HEK293T (cell line): ENCODE results near the gene AKIRIN2.

ENCODE experiments used
- CTCF ChIA-PET: fragments of 350-600 bp; formaldehyde crosslinking; extraction: SDS; loops from one replicate; lab custom pipeline; 2021; ENCODE audit warnings: antibody characterized with exemption, inconsistent platforms; lab: Yijun Ruan, JAX
- POLR2A ChIA-PET: fragments of 350-600 bp; formaldehyde crosslinking; extraction: SDS; loops from one replicate; lab custom pipeline; 2020; ENCODE audit warnings: antibody characterized with exemption, inconsistent platforms; lab: Yijun Ruan, JAX
- DNase-seq: peaks from one replicate; pipeline ENCODE4 v3.0.0; 2012; ENCODE audit warnings: mixed read lengths; ENCODE audit errors: extremely low spot score
- ARNT ChIP-seq: fragments of 450-650 bp; IDR thresholded peaks from 2 replicates; pipeline ENCODE4 v1.6.1; 2017; ENCODE audit warnings: mild to moderate bottlenecking
- BHLHE40 ChIP-seq: fragments of 450-650 bp; IDR thresholded peaks from 2 replicates; pipeline ENCODE4 v1.6.1; 2016; ENCODE audit warnings: mild to moderate bottlenecking, moderate library complexity, borderline replicate concordance
- CTBP1 ChIP-seq: fragments of 450-650 bp; IDR thresholded peaks from 2 replicates; pipeline ENCODE4 v1.6.1; 2016; ENCODE audit warnings: borderline replicate concordance
- ELF4 ChIP-seq: fragments of 450-650 bp; IDR thresholded peaks from 2 replicates; pipeline ENCODE4 v1.6.1; 2017; ENCODE audit warnings: antibody characterized with exemption
- FOXA1 ChIP-seq: fragments of 450-650 bp; IDR thresholded peaks from 2 replicates; pipeline ENCODE4 v1.6.1; 2016; ENCODE audit warnings: mild to moderate bottlenecking
- FOXK2 ChIP-seq: fragments of 450-650 bp; IDR thresholded peaks from 2 replicates; pipeline ENCODE4 v1.6.1; 2016; ENCODE audit warnings: mild to moderate bottlenecking
- FOXM1 ChIP-seq: fragments of 450-650 bp; IDR thresholded peaks from 2 replicates; pipeline ENCODE4 v1.6.1; 2017; ENCODE audit warnings: mild to moderate bottlenecking, borderline replicate concordance
- HDGF ChIP-seq: fragments of 450-650 bp; IDR thresholded peaks from 2 replicates; pipeline ENCODE4 v1.6.1; 2017; ENCODE audit warnings: antibody characterized with exemption, borderline replicate concordance
- L3MBTL2 ChIP-seq: fragments of 450-650 bp; conservative IDR thresholded peaks from 2 replicates; pipeline ENCODE4 v1.6.1; 2016; ENCODE audit warnings: mild to moderate bottlenecking
- LEF1 ChIP-seq: fragments of 450-650 bp; IDR thresholded peaks from 2 replicates; pipeline ENCODE4 v1.6.1; 2017; ENCODE audit warnings: mild to moderate bottlenecking, borderline replicate concordance
- NFRKB ChIP-seq: fragments of 450-650 bp; IDR thresholded peaks from 2 replicates; pipeline ENCODE4 v1.6.1; 2016; ENCODE audit warnings: mild to moderate bottlenecking, moderate library complexity
- PKNOX1 ChIP-seq: fragments of 450-650 bp; IDR thresholded peaks from 2 replicates; pipeline ENCODE4 v1.6.1; 2016
- SP1 ChIP-seq: fragments of 450-650 bp; IDR thresholded peaks from 2 replicates; pipeline ENCODE4 v1.6.1; 2017
- SUZ12 ChIP-seq: fragments of 450-650 bp; IDR thresholded peaks from 2 replicates; pipeline ENCODE4 v1.6.1; 2016; ENCODE audit warnings: mild to moderate bottlenecking
- TARDBP ChIP-seq: fragments of 450-650 bp; IDR thresholded peaks from 2 replicates; pipeline ENCODE4 v1.6.1; 2016
- ZNF384 ChIP-seq: fragments of 450-650 bp; IDR thresholded peaks from 2 replicates; pipeline ENCODE4 v1.6.1; 2016

Gene AKIRIN2

DNA sequence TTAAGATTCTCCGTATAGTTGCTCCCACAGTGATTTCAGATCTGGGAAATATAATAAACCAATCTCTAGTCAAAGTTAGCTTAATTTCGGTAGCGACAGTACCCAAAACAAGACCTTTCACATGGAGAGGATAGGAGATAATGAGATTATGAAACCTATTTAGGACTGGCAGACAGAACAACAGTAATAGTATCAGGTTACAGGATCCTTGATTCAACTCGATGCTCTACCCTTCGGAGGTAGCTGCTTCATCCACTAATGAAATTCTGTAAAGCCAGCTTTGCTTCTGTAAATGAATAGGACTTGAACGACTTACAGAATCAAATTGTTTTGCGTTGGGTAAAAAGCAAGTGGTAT, 534 bp upstream of the AKIRIN2 start:
- TF ChIP-seq SUZ12: no peak
- no peak for TF ChIP-seq PKNOX1
- no peak for TF ChIP-seq SP1
- TF ChIP-seq ZNF384: no peak; the same call in 1 of the 2 replicates
- TF ChIP-seq NFRKB: no peak
- no peak; the same call in 1 of the 2 replicates for TF ChIP-seq L3MBTL2
- no peak for TF ChIP-seq TARDBP
- TF ChIP-seq CTBP1: no peak
- TF ChIP-seq BHLHE40: no peak
- no peak for TF ChIP-seq ARNT
- TF ChIP-seq HDGF: no peak
- no peak for TF ChIP-seq FOXM1
- no peak for TF ChIP-seq FOXK2
- TF ChIP-seq FOXA1: no peak
- no peak for TF ChIP-seq ELF4
- no peak for TF ChIP-seq LEF1
- POLR2A ChIA-PET: interaction anchor here (0.6 to 1.8 kb wide), 23 partner anchors 10 to 897 kb away, joined by 3 to 8 read pairs (median 4); partner anchors contain the start of gene SLC35A1
- CTCF ChIA-PET: interaction anchor here (1.2 kb wide), 2 partner anchors 129 to 623 kb away, joined by 3 to 4 read pairs; no protein-coding TSS in a partner anchor
- no peak for DNase-seq

- POLR2A ChIA-PET: interaction anchor here (1.1 to 1.8 kb wide), 15 partner anchors 8 to 229 kb away, joined by 3 to 8 read pairs (median 4); partner anchors contain the start of gene SLC35A1
- CTCF ChIA-PET: no interaction called here
- TF ChIP-seq ARNT: no peak
- no peak for TF ChIP-seq CTBP1
- no peak for TF ChIP-seq TARDBP
- no peak for TF ChIP-seq FOXM1
- TF ChIP-seq ELF4: no peak
- TF ChIP-seq FOXK2: no peak
- TF ChIP-seq PKNOX1: no peak
- no peak for TF ChIP-seq NFRKB
- TF ChIP-seq HDGF: no peak
- no peak for TF ChIP-seq L3MBTL2
- no peak for TF ChIP-seq SUZ12
- no peak for TF ChIP-seq FOXA1
- no peak for TF ChIP-seq BHLHE40
- no peak for DNase-seq
These were observed 723 bp downstream of the AKIRIN2 start for GRCh38 chr6:87701344-87701675.

DNA sequence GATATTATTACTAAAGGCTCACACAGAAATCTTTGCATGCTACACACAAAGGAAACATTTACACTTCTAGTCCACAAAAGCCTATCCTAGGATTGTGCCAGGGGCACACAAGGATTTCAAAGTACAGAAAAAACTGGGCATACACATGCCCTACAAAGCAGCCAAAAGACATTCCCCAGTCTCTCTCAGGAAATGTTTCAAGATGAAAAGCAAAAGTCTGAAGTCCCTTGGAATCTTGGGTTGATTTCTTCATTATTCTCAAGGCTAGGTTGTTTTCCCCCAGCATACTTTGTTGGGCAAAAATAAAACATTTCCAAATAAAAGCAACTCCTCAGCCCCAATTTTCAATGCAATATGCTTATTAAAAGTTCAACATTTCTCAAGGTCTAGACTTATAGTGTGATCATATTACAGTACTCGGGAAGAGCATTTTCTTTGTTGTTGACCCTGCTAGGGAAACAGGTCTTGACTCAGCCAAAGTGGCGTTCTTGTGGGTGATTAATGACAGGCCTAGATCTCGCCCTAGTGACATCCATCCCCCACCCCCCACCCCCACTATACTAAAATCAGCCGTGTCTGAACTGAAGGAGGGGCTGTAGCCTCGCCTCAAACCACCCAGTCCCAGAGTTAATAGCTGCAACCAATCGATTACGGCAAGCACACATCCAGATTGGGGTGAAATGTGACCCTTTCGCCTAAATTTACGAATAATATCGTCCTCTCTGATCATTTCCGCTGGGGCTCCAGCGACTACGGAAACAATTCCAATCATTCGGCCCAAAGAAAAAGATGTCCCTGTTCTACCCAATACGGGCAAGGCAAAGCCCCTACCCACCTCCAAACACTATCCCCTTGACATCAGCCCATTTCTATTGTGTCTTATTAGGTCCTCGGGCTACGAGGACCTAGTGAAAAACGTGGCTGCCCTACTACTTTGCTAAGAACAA, 1.4 kb downstream of the AKIRIN2 start:
- peak; percentile 53 for DNase-seq
- TF ChIP-seq PKNOX1 (peak; percentile 95), BHLHE40 (no peak)
- POLR2A ChIA-PET: interaction anchor here (1.1 to 1.5 kb wide), 3 partner anchors 21 to 131 kb away, joined by 3 to 4 read pairs (median 3); partner anchors contain the start of genes ORC3 and RARS2
- CTCF ChIA-PET: interaction anchor here (1.9 kb wide), 1 partner anchor 13 kb away, joined by 5 read pairs; no protein-coding TSS in a partner anchor

DNA sequence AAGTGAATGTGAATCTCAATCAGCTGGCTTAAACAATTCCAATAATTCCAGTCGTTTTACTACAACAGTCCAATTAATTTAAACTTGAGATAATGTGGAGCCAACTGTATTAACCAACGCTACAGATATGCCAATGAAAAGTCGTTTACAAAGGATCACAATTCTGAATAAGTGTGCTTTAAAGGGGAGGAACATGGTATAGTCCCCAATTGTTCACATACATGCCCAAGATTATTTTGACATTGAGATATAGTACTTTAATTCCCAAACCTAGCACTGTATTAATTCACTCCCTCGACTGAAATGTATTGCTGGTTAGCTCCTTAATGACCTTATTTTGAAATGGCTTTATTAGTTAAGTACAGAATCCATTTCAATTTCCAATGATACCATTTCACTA, 2.5 kb downstream of the AKIRIN2 start:
- DNase-seq: no peak
- no peak for TF ChIP-seq LEF1
- no peak for TF ChIP-seq ZNF384
- TF ChIP-seq HDGF: no peak
- no peak for TF ChIP-seq ELF4
- no peak for TF ChIP-seq NFRKB
- no peak for TF ChIP-seq ARNT
- no peak for TF ChIP-seq CTBP1
- no peak for TF ChIP-seq FOXA1
- TF ChIP-seq FOXK2: no peak
- TF ChIP-seq BHLHE40: no peak
- no peak for TF ChIP-seq TARDBP
- no peak for TF ChIP-seq FOXM1
- TF ChIP-seq L3MBTL2: no peak
- TF ChIP-seq PKNOX1: no peak
- no peak for TF ChIP-seq SUZ12
- no peak for TF ChIP-seq SP1
- CTCF ChIA-PET: interaction anchor here (1.9 kb wide), 1 partner anchor 12 kb away, joined by 5 read pairs; no protein-coding TSS in a partner anchor
- POLR2A ChIA-PET: interaction anchor here (0.7 to 1.6 kb wide), 3 partner anchors 110 to 291 kb away, joined by 3 read pairs; partner anchors contain the start of genes ORC3 and RARS2

DNA sequence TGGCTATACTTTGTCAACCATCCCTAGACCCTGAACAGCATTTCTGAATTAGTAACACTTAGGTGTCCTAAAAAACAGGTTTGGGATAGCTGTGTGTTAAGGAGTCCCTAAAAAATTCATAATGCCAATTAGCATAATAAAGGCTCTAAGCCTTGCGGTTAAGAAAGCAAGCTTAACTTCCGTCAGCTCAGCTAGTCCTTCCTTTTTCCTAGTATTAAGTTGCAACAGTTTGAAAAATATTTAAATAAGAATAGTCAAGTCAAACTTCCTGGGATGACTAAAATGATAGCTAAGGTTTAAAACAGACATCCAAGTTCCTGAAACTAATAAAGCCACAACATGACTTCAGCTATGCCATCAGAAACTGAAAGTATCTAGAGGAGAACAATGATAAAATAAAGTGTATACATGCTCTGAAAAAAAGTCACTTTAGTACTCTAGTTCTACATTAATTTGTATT, 3.5 kb downstream of the AKIRIN2 start:
- no peak for TF ChIP-seq CTBP1
- TF ChIP-seq FOXM1: no peak
- TF ChIP-seq LEF1: no peak
- no peak for TF ChIP-seq BHLHE40
- no peak for TF ChIP-seq FOXK2
- no peak for TF ChIP-seq PKNOX1
- TF ChIP-seq SP1: no peak
- no peak for TF ChIP-seq ZNF384
- TF ChIP-seq L3MBTL2: no peak
- no peak for TF ChIP-seq SUZ12
- TF ChIP-seq ARNT: no peak
- TF ChIP-seq ELF4: no peak
- TF ChIP-seq FOXA1: no peak
- no peak for TF ChIP-seq TARDBP
- TF ChIP-seq NFRKB: no peak
- no peak for TF ChIP-seq HDGF
- DNase-seq: no peak
- CTCF ChIA-PET: interaction anchor here (0.6 to 1.9 kb wide), 3 partner anchors 11 to 1195 kb away, joined by 3 to 5 read pairs (median 5); no protein-coding TSS in a partner anchor
- POLR2A ChIA-PET: interaction anchor here (0.5 to 1.7 kb wide), 3 partner anchors 11 to 423 kb away, joined by 3 to 4 read pairs (median 3); no protein-coding TSS in a partner anchor
